SK-N-SH treated with all-trans-retinoic acid at 6 μM for 48 hours (cell line): Measurements from ENCODE around the gene IRS4.

ENCODE experiments used
- ATAC-seq: fragments of 200-7000 bp; cut with Tn5 transposase; 3 replicates; pipeline ENCODE4 v1.9.1; 2020; ENCODE audit warnings: mild to moderate bottlenecking, moderate library complexity
- BACH2 ChIP-seq: fragments of 250-450 bp; sonication (Bioruptor Pico); IDR thresholded peaks from 2 replicates; pipeline ENCODE4 v1.9.0; 2021; ENCODE audit warnings: mild to moderate bottlenecking, borderline replicate concordance
- CREB5 ChIP-seq: fragments of 250-450 bp; sonication (Bioruptor Pico); IDR thresholded peaks from 2 replicates; pipeline ENCODE4 v1.5.1; 2020; ENCODE audit warnings: low read depth, mild to moderate bottlenecking, moderate library complexity
- CSDC2 ChIP-seq: fragments of 250-450 bp; sonication (Bioruptor Pico); IDR thresholded peaks from 2 replicates; pipeline ENCODE4 v1.5.0; 2020; ENCODE audit warnings: mild to moderate bottlenecking, moderate library complexity
- CSRNP3 ChIP-seq: fragments of 250-450 bp; sonication (Bioruptor Pico); IDR thresholded peaks from 2 replicates; pipeline ENCODE4 v1.5.1; 2021; ENCODE audit warnings: mild to moderate bottlenecking, moderate library complexity
- ESRRG ChIP-seq: fragments of 250-450 bp; sonication (Bioruptor Pico); IDR thresholded peaks from 2 replicates; pipeline ENCODE4 v1.6.1; 2021; ENCODE audit warnings: mild to moderate bottlenecking
- ISL1 ChIP-seq: fragments of 250-450 bp; sonication (Bioruptor Pico); IDR thresholded peaks from 2 replicates; pipeline ENCODE4 v2.1.2; 2022; ENCODE audit warnings: mild to moderate bottlenecking, moderate library complexity
- OSR1 ChIP-seq: fragments of 250-450 bp; sonication (Bioruptor Pico); IDR thresholded peaks from 2 replicates; pipeline ENCODE4 v1.8.0; 2022; ENCODE audit warnings: moderate library complexity, mild to moderate bottlenecking, inconsistent platforms
- PATZ1 ChIP-seq: fragments of 250-450 bp; sonication (Bioruptor Pico); IDR thresholded peaks from 2 replicates; pipeline ENCODE4 v1.8.0; 2020; ENCODE audit warnings: mild to moderate bottlenecking, moderate library complexity, borderline replicate concordance
- POU6F1 ChIP-seq: fragments of 250-450 bp; sonication (Bioruptor Pico); IDR thresholded peaks from 2 replicates; pipeline ENCODE4 v1.8.0; 2021; ENCODE audit warnings: low read depth, mild to moderate bottlenecking, moderate library complexity, borderline replicate concordance
- PPARA ChIP-seq: fragments of 250-450 bp; sonication (Bioruptor Pico); IDR thresholded peaks from 2 replicates; pipeline ENCODE4 v1.5.0; 2020; ENCODE audit warnings: mild to moderate bottlenecking, borderline replicate concordance
- RARB ChIP-seq: fragments of 250-450 bp; sonication (Bioruptor Pico); IDR thresholded peaks from 2 replicates; pipeline ENCODE4 v1.8.0; 2021; ENCODE audit warnings: mild to moderate bottlenecking, moderate library complexity
- SNAI2 ChIP-seq: fragments of 250-450 bp; sonication (Bioruptor Pico); IDR thresholded peaks from 2 replicates; pipeline ENCODE4 v1.5.0; 2020; ENCODE audit warnings: mild to moderate bottlenecking, moderate library complexity
- TCF4 ChIP-seq: fragments of 250-450 bp; sonication (Bioruptor Pico); IDR thresholded peaks from 2 replicates; pipeline ENCODE4 v1.8.0; 2021; ENCODE audit warnings: mild to moderate bottlenecking, moderate library complexity, borderline replicate concordance
- TOX ChIP-seq: fragments of 250-450 bp; sonication (Bioruptor Pico); IDR thresholded peaks from 2 replicates; pipeline ENCODE4 v1.8.0; 2021; ENCODE audit warnings: mild to moderate bottlenecking, moderate library complexity, borderline replicate concordance
- TSHZ2 ChIP-seq: fragments of 250-450 bp; sonication (Bioruptor Pico); IDR thresholded peaks from 2 replicates; pipeline ENCODE4 v1.5.0; 2020; ENCODE audit warnings: mild to moderate bottlenecking, moderate library complexity
- ZC3H10 ChIP-seq: fragments of 250-450 bp; sonication (Bioruptor Pico); IDR thresholded peaks from 2 replicates; pipeline ENCODE4 v1.5.1; 2021; ENCODE audit warnings: mild to moderate bottlenecking, moderate library complexity
- ZFP3 ChIP-seq: fragments of 250-450 bp; sonication (Bioruptor Pico); IDR thresholded peaks from 2 replicates; pipeline ENCODE4 v1.5.0; 2020; ENCODE audit warnings: mild to moderate bottlenecking, moderate library complexity
- ZFP30 ChIP-seq: fragments of 450-650 bp; formaldehyde crosslinking; IDR thresholded peaks from 2 replicates; pipeline ENCODE4 v1.5.0; 2022; ENCODE audit warnings: mild to moderate bottlenecking, moderate library complexity
- ZNF565 ChIP-seq: fragments of 450-650 bp; formaldehyde crosslinking; conservative IDR thresholded peaks from 2 replicates; pipeline ENCODE4 v1.5.0; 2020; ENCODE audit warnings: low read depth, mild to moderate bottlenecking, moderate library complexity
- ZNF70 ChIP-seq: fragments of 450-650 bp; formaldehyde crosslinking; IDR thresholded peaks from 2 replicates; pipeline ENCODE4 v1.5.0; 2020; ENCODE audit warnings: mild to moderate bottlenecking, moderate library complexity
- ZNF8 ChIP-seq: fragments of 450-650 bp; formaldehyde crosslinking; IDR thresholded peaks from 2 replicates; pipeline ENCODE4 v1.5.0; 2020; ENCODE audit warnings: mild to moderate bottlenecking, moderate library complexity

IRS4 gene

GRCh38 chrX:108737754-108738153 is 1.4 kb upstream of the IRS4 start:
- no peak for TF ChIP-seq ZNF565 (CRISPR knock-in tag)
- TF ChIP-seq ESRRG (CRISPR knock-in tag), result no peak
- no peak for TF ChIP-seq PATZ1 (CRISPR knock-in tag)
- TF ChIP-seq ZNF70 (CRISPR knock-in tag), result no peak
- no peak for TF ChIP-seq TCF4 (CRISPR knock-in tag)
- TF ChIP-seq CSDC2 (CRISPR knock-in tag), result no peak
- no peak for TF ChIP-seq CREB5 (CRISPR knock-in tag)
- ATAC-seq, result no peak

GRCh38 chrX:108735679-108736508 is 469 bp downstream of the IRS4 start:
- peak; percentile 50 for ATAC-seq
- TF ChIP-seq TCF4 (CRISPR knock-in tag), result no peak
- TF ChIP-seq CSRNP3, result no peak
- TF ChIP-seq ZFP30 (CRISPR knock-in tag), result no peak
- no peak for TF ChIP-seq POU6F1 (CRISPR knock-in tag)

- ATAC-seq, result no peak
- TF ChIP-seq PATZ1 (CRISPR knock-in tag) (no peak), RARB (no peak), CSRNP3 (no peak), OSR1 (CRISPR knock-in tag) (no peak), ZNF565 (CRISPR knock-in tag) (no peak), ZFP30 (CRISPR knock-in tag) (no peak), TSHZ2 (CRISPR knock-in tag) (no peak), SNAI2 (no peak), ZNF8 (no peak), ESRRG (CRISPR knock-in tag) (no peak), PPARA (CRISPR knock-in tag) (no peak), CSDC2 (CRISPR knock-in tag) (no peak), ISL1 (CRISPR knock-in tag) (no peak), ZFP3 (CRISPR knock-in tag) (no peak), TOX (no peak), ZC3H10 (no peak), TCF4 (CRISPR knock-in tag) (no peak), BACH2 (CRISPR knock-in tag) (no peak), CREB5 (CRISPR knock-in tag) (no peak)
Observed at GRCh38 chrX:108735091-108735678, 1.2 kb downstream of the IRS4 start.
